Measurements from ENCODE around the gene TARS3. TPM values are rescaled to one million over a fixed set of nuclear protein-coding genes. Genes with fewer than 3 reads are reported as not detected.

TARS3 gene
- total and polyA plus RNA-seq, 11 donors, result 8.3 to 44.3 (median 32.5) TPM

- ATAC-seq, result no peak
- 66 to 73% (median 67%) methylated on average over 5 of the region's 5 CpGs for WGBS, 4 donors
- peak overlapping the region in 4 of 12 donors; percentile 91 to 100 (median 98) for H3K27ac ChIP-seq
- intact Hi-C loops (cut with DNase I), result loop anchor here in 1 of 10 donors (5.0 kb wide), 1 partner anchor 72 kb away; the partner anchor contains the start of gene TARS3
- H3K27me3 ChIP-seq, result no peaks in the 10 kb centered on the region
- no peaks in the 10 kb centered on the region for H3K9me3 ChIP-seq
- peaks cover 0 to 60% (median 52%) of the 10 kb centered on the region in 9 donors for H3K36me3 ChIP-seq
- no peak for DNase-seq
- H3K4me1 ChIP-seq, result peaks cover 0 to 49% (median 39%) of the 10 kb centered on the region in 12 donors
- TF ChIP-seq CTCF (IDR thresholded peaks at IDR 0.05) (no peak), POLR2A (IDR thresholded peaks at IDR 0.05) (no peak)
- peak overlapping the region in 2 of 12 donors; percentile 86 to 90 for H3K4me3 ChIP-seq
Measured at GRCh38 chr15:101650145-101650544, 74.1 kb downstream of the TARS3 start.

- no peak for ATAC-seq
- DNase-seq, result no peak
- Histone ChIP-seq H3K36me3 (peaks cover 0 to 72% (median 66%) of the 10 kb centered on the region in 9 donors), H3K9me3 (no peaks in the 10 kb centered on the region), H3K27ac (peak overlapping the region in 1 of 12 donors; percentile 71), H3K4me3 (no peak overlapping the region), H3K27me3 (no peaks in the 10 kb centered on the region), H3K4me1 (peaks cover 0 to 49% (median 37%) of the 10 kb centered on the region in 12 donors)
- intact Hi-C loops (cut with DNase I), result loop anchor here in 2 of 10 donors (10.0 kb wide), 2 partner anchors 76 to 284 kb away; partner anchors contain the start of gene TARS3 (in 1 of the 2)
- TF ChIP-seq CTCF (IDR thresholded peaks at IDR 0.05) (no peak), POLR2A (IDR thresholded peaks at IDR 0.05) (no peak)
- WGBS, 4 donors, result 87 to 96% (median 92%) methylated on average over 6 of the region's 6 CpGs
Measured at GRCh38 chr15:101648356-101648755, 75.9 kb downstream of the TARS3 start.

GRCh38 chr15:101647251-101647650, 77.0 kb downstream of the TARS3 start:
- TF ChIP-seq POLR2A (IDR thresholded peaks at IDR 0.05), result no peak
- no peak for TF ChIP-seq CTCF (IDR thresholded peaks at IDR 0.05)
- no peaks in the 10 kb centered on the region for H3K27me3 ChIP-seq
- H3K4me3 ChIP-seq, result no peak overlapping the region
- ATAC-seq (peak in 2 of 4 donors; percentile 8 to 30), DNase-seq (no peak)
- H3K4me1 ChIP-seq, result peaks cover 0 to 47% (median 35%) of the 10 kb centered on the region in 12 donors
- peaks cover 0 to 83% (median 78%) of the 10 kb centered on the region in 9 donors for H3K36me3 ChIP-seq
- WGBS, 4 donors, result 58 to 72% (median 70%) methylated on average over 3 of the region's 3 CpGs
- intact Hi-C loops (cut with DNase I), result loop anchor here in 2 of 10 donors (10.0 kb wide), 2 partner anchors 78 to 282 kb away; partner anchors contain the start of gene TARS3 (in 1 of the 2)
- H3K27ac ChIP-seq, result peak overlapping the region; percentile 5 to 71 (median 48)
- H3K9me3 ChIP-seq, result no peaks in the 10 kb centered on the region

GRCh38 chr15:101646672-101647071, 77.6 kb downstream of the TARS3 start:
- no peak overlapping the region for H3K4me3 ChIP-seq
- H3K36me3 ChIP-seq, result peaks cover 0 to 86% (median 82%) of the 10 kb centered on the region in 9 donors
- H3K27ac ChIP-seq, result peak overlapping the region; percentile 5 to 71 (median 48)
- H3K4me1 ChIP-seq, result peaks cover 0 to 53% (median 39%) of the 10 kb centered on the region in 12 donors
- WGBS, 4 donors, result 42 to 60% (median 53%) methylated on average over 8 of the region's 8 CpGs
- intact Hi-C loops (cut with DNase I), result loop anchor here in 2 of 10 donors (10.0 kb wide), 2 partner anchors 78 to 282 kb away; partner anchors contain the start of gene TARS3 (in 1 of the 2)
- ATAC-seq (peak; percentile 78 to 85 (median 80)), DNase-seq (peak in 4 of 5 donors; percentile 43 to 70 (median 54))
- no peaks in the 10 kb centered on the region for H3K9me3 ChIP-seq
- no peaks in the 10 kb centered on the region for H3K27me3 ChIP-seq
- TF ChIP-seq POLR2A (IDR thresholded peaks at IDR 0.05), result no peak
- no peak for TF ChIP-seq CTCF (IDR thresholded peaks at IDR 0.05)

All from heart left ventricle (tissue), 16 donors.